Caki2 (cell line): Measurements from ENCODE around the gene SYNCRIP. TPM values are rescaled to one million over a fixed set of nuclear protein-coding genes. Genes with fewer than 3 reads are reported as not detected.
"Not testable (repeated sequence)": the region's sequence is repeated elsewhere in the genome, so short reads cannot be mapped to it uniquely, and the experiment has no call there.

Experiments used
- DNase-seq: peaks from one replicate; pipeline ENCODE4 v3.0.0-alpha.2; 2015; ENCODE audit warnings: low read depth
- in situ Hi-C: cut with HindIII; loops from 2 replicates; pipeline ENCODE4 v1.10.0; 2016; ENCODE audit warnings: low sequenced_read_pairs, low pct_unique_long_range_greater_than_20kb, mixed read lengths
- total RNA-seq: library from RNA; depleted of rRNA; stranded (reverse); fragments of >200 nt; shearing (Covaris generic); gene quantifications from 2 replicates; pipeline ENCODE4 v1.2.3, GENCODE V29; 2014; ENCODE audit warnings: low replicate concordance; rRNA removed

SYNCRIP gene
- total RNA-seq: 32.4 and 47.3 TPM in 2 replicates

- in situ Hi-C loops: no loop called here
- peak; percentile 99 for DNase-seq
Measured at GRCh38 chr6:85642774-85643536, at the start of gene SYNCRIP. SYNCRIP (minus strand) TSS chr6:85642886; CDS start chr6:85641439, 1,447 bp downstream.

- DNase-seq: no peak
- in situ Hi-C loops: no loop called here
Measured at GRCh38 chr6:85691478-85691877, 48.8 kb upstream of the SYNCRIP start.

- no peak for DNase-seq
- in situ Hi-C loops: no loop called here
Measured at GRCh38 chr6:85690071-85690470, 47.4 kb upstream of the SYNCRIP start.

GRCh38 chr6:85685713-85686112, 43.0 kb upstream of the SYNCRIP start:
- in situ Hi-C loops: no loop called here
- DNase-seq: no peak

GRCh38 chr6:85684809-85685171, 42.1 kb upstream of the SYNCRIP start:
- in situ Hi-C loops: no loop called here
- DNase-seq: no peak

GRCh38 chr6:85684133-85684808, 41.6 kb upstream of the SYNCRIP start:
- DNase-seq: no peak
- in situ Hi-C loops: no loop called here

- in situ Hi-C loops, DNase-seq: not testable (repeated sequence)
Measured at GRCh38 chr6:85681899-85682298, 39.2 kb upstream of the SYNCRIP start.

GRCh38 chr6:85680388-85680787, 37.7 kb upstream of the SYNCRIP start:
- no peak for DNase-seq
- in situ Hi-C loops: no loop called here

GRCh38 chr6:85679445-85680123, 36.9 kb upstream of the SYNCRIP start:
- in situ Hi-C loops: no loop called here
- DNase-seq: no peak

GRCh38 chr6:85678602-85679444, 36.1 kb upstream of the SYNCRIP start:
- in situ Hi-C loops: no loop called here
- DNase-seq: peak; percentile 98

GRCh38 chr6:85678026-85678601, 35.4 kb upstream of the SYNCRIP start:
- no peak for DNase-seq
- in situ Hi-C loops: no loop called here

- DNase-seq: no peak
- in situ Hi-C loops: no loop called here
Measured at GRCh38 chr6:85677234-85677956, 34.7 kb upstream of the SYNCRIP start.

- in situ Hi-C loops: no loop called here
- no peak for DNase-seq
Measured at GRCh38 chr6:85676086-85676729, 33.5 kb upstream of the SYNCRIP start.

GRCh38 chr6:85675030-85675819, 32.5 kb upstream of the SYNCRIP start:
- peak; percentile 55 for DNase-seq
- in situ Hi-C loops: no loop called here

GRCh38 chr6:85674604-85675003, 31.9 kb upstream of the SYNCRIP start:
- in situ Hi-C loops: no loop called here
- no peak for DNase-seq
